OCI-LY1 (cell line): ENCODE results near the gene CSK.

ENCODE experiments used
- H2AFZ ChIP-seq: fragments of 200-600 bp; sonication (generic), shearing (Covaris generic); 2 replicates; pipeline ENCODE4 v1.6.0; 2014; ENCODE audit warnings: antibody characterized with exemption, mild to moderate bottlenecking, low read length
- H3F3A ChIP-seq: fragments of 200-600 bp; sonication (generic), shearing (Covaris generic); 2 replicates; pipeline ENCODE4 v1.6.0; 2014; ENCODE audit warnings: mild to moderate bottlenecking, antibody characterized with exemption, low read length, moderate library complexity; ENCODE audit not compliant: insufficient read depth
- H3K27ac ChIP-seq: fragments of 200-600 bp; sonication (generic); 2 replicates; pipeline ENCODE4 v1.5.1; 2014; ENCODE audit warnings: low read length, mixed run types, mild to moderate bottlenecking, low read depth; ENCODE audit not compliant: poor library complexity, severe bottlenecking
- H3K27me3 ChIP-seq: fragments of 200-600 bp; sonication (generic); 2 replicates; pipeline ENCODE4 v1.6.0; 2014; ENCODE audit warnings: antibody characterized with exemption, mild to moderate bottlenecking, low read length, moderate library complexity; ENCODE audit not compliant: insufficient read depth
- H3K36me3 ChIP-seq: fragments of 200-600 bp; sonication (generic); 2 replicates; pipeline ENCODE4 v1.6.1; 2014; ENCODE audit warnings: mild to moderate bottlenecking, antibody characterized with exemption, low read length, moderate library complexity, mixed read lengths; ENCODE audit not compliant: insufficient read depth
- H3K4me1 ChIP-seq: fragments of 200-600 bp; sonication (generic); 2 replicates; pipeline ENCODE4 v1.5.1; 2014; ENCODE audit warnings: mild to moderate bottlenecking, low read length, moderate library complexity; ENCODE audit not compliant: insufficient read depth, severe bottlenecking
- H3K4me2 ChIP-seq: fragments of 200-600 bp; sonication (generic), shearing (Covaris generic); 2 replicates; pipeline ENCODE4 v1.6.1; 2014; ENCODE audit warnings: low read length
- H3K4me3 ChIP-seq: fragments of 200-600 bp; sonication (generic); 2 replicates; pipeline ENCODE4 v1.5.1; 2014; ENCODE audit warnings: low read length, low read depth, mild to moderate bottlenecking, mixed read lengths; ENCODE audit not compliant: poor library complexity, severe bottlenecking
- H3K79me2 ChIP-seq: fragments of 200-600 bp; shearing (Covaris generic); 2 replicates; pipeline ENCODE4 v1.6.1; 2016; ENCODE audit warnings: mixed run types, low read length, mixed read lengths; ENCODE audit not compliant: insufficient read depth
- H3K9ac ChIP-seq: fragments of 200-600 bp; sonication (generic), shearing (Covaris generic); 2 replicates; pipeline ENCODE4 v1.6.1; 2014; ENCODE audit warnings: mild to moderate bottlenecking, low read length, mixed read lengths
- H3K9me2 ChIP-seq: fragments of 200-600 bp; sonication (generic), shearing (Covaris generic); 2 replicates; pipeline ENCODE4 v1.6.1; 2014; ENCODE audit warnings: low read depth, mild to moderate bottlenecking, low read length, mixed read lengths
- H3K9me3 ChIP-seq: fragments of 200-600 bp; shearing (Covaris generic); 2 replicates; pipeline ENCODE4 v1.6.1; 2014; ENCODE audit warnings: low read length, mixed read lengths
- H4K20me1 ChIP-seq: fragments of 200-600 bp; sonication (generic), shearing (Covaris generic); 2 replicates; pipeline ENCODE4 v1.6.0; 2016; ENCODE audit warnings: mild to moderate bottlenecking, low read length; ENCODE audit not compliant: insufficient read depth
- CTCF ChIP-seq: fragments of 200-600 bp; sonication (generic), shearing (Covaris generic); IDR thresholded peaks from 2 replicates; pipeline ENCODE4 v1.5.1; 2017; ENCODE audit warnings: mild to moderate bottlenecking, antibody characterized with exemption, low read length, moderate library complexity, mixed read lengths
- EZH2 ChIP-seq: fragments of 200-600 bp; sonication (generic), shearing (Covaris generic); IDR thresholded peaks from 2 replicates; pipeline ENCODE4 v1.8.0; 2017; ENCODE audit warnings: borderline replicate concordance, mixed run types, mild to moderate bottlenecking, antibody characterized with exemption, low read length, moderate library complexity, mixed read lengths

CSK gene

DNA sequence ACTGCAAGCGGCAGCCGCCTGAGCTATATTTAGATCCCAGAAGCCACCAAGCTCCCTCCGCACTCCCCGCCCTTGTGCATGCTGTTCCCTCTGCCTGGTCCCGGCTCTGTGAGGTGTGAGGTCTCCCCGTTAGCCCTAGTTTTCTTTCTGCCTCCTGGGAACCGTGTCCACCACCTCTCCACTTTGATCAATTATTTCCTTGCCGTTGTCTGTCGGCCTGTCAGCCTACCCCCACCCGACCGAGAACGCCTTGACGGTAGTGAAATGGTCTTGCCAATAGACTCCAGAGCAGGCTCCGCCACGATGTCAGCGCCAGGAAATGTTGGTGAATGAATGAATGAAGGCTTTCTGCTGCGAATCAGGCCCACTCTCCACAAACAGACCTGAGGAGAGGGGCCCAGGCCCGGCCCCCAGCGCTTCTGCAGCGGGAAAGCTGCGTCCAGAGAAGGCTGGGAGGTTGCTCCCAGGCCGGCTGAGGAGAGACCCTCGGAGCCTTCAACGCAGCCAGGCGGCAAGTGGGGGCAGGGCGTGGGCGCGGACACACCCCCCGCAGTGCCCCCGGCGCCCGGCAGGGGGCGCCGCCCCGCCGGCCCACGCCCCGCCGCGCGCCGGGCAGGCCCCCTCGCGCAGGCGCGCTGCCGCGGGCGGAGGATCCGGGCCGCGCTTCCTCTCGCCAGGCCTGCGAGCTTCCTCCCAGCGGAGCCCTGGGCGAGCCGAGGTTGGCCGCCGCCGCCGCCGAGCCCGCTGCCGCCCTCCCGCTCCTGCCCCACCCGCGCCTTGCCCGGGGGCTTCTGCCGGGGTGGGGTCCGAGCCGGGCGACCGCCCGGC lies at the start of gene CSK:
CSK (plus strand) TSS at position 650 of the 828 bp plus-strand sequence. CDS start 16,218 bp downstream, outside the sequence.
- H3K9me2 ChIP-seq: no peaks in the 10 kb centered on the region
- H3K4me3 ChIP-seq: peak within 1 kb of the TSS; percentile 97
- H3K9me3 ChIP-seq: no peaks in the 10 kb centered on the region
- no peak within 1 kb of the TSS for H2AFZ ChIP-seq
- peaks cover 87% of the 10 kb centered on the region for H3K4me1 ChIP-seq
- TF ChIP-seq EZH2 (no peak), CTCF (peak; percentile 21; the same call in 1 of the 2 replicates)
- peak within 1 kb of the TSS; percentile 97 for H3K4me2 ChIP-seq
- no peaks in the 10 kb centered on the region for H4K20me1 ChIP-seq
- peaks cover 22% of the 10 kb centered on the region for H3K79me2 ChIP-seq
- peak within 1 kb of the TSS; percentile 100 for H3K27ac ChIP-seq
- peak within 1 kb of the TSS; percentile 99 for H3K9ac ChIP-seq
- H3F3A ChIP-seq: peaks cover 35% of the 10 kb centered on the region
- H3K36me3 ChIP-seq: peaks cover 30% of the 10 kb centered on the region; the same call in 1 of the 2 replicates
- no peaks in the 10 kb centered on the region for H3K27me3 ChIP-seq

GRCh38 chr15:74732846-74733245 lies 49.0 kb upstream of the CSK start:
- Histone ChIP-seq H3K9me3 (no peaks in the 10 kb centered on the region; the same call in 1 of the 2 replicates), H3K4me3 (no peak overlapping the region), H2AFZ (no peak overlapping the region), H4K20me1 (no peaks in the 10 kb centered on the region), H3K4me2 (no peak overlapping the region), H3K79me2 (no peaks in the 10 kb centered on the region), H3K27me3 (peaks cover 8% of the 10 kb centered on the region; the same call in 1 of the 2 replicates), H3K27ac (no peak overlapping the region), H3K9me2 (no peaks in the 10 kb centered on the region), H3F3A (no peaks in the 10 kb centered on the region), H3K4me1 (no peaks in the 10 kb centered on the region), H3K9ac (no peak overlapping the region), H3K36me3 (no peaks in the 10 kb centered on the region)
- TF ChIP-seq EZH2 (no peak), CTCF (no peak)

DNA sequence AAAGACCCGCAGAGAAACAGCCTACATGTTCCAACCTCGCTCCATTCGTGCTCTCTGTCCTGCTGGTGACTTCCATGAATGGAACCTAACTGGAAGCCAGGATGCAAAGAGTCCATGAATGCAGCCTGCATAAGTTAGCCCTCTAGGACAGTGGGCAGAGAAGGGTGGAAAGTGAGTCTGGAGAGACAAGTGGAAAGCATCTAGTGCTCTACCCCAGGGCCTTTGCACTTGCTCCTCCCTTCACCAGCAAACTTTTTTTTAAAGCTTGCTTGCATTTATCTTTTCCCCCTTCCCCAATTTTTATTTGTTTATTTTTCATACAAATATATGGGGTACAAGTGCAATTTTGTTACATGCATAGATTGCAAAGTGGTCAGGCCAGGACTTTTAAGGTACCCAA lies 48.6 kb upstream of the CSK start:
- Histone ChIP-seq H3K4me1 (no peaks in the 10 kb centered on the region), H4K20me1 (no peaks in the 10 kb centered on the region), H3K9ac (no peak overlapping the region), H3F3A (no peaks in the 10 kb centered on the region), H2AFZ (no peak overlapping the region), H3K4me3 (no peak overlapping the region), H3K27me3 (peaks cover 8% of the 10 kb centered on the region; the same call in 1 of the 2 replicates), H3K4me2 (no peak overlapping the region), H3K36me3 (no peaks in the 10 kb centered on the region), H3K9me3 (peaks cover 3% of the 10 kb centered on the region; the same call in 1 of the 2 replicates), H3K27ac (no peak overlapping the region), H3K79me2 (no peaks in the 10 kb centered on the region), H3K9me2 (no peaks in the 10 kb centered on the region)
- TF ChIP-seq EZH2: no peak
- TF ChIP-seq CTCF: no peak
